Measurements from ENCODE around the gene MTF2. TPM values are rescaled to one million over a fixed set of nuclear protein-coding genes. Genes with fewer than 3 reads are reported as not detected.
A peak's percentile ranks its signal among the peaks of the same experiment; 100 is the strongest.

MTF2 gene
- total and polyA plus RNA-seq, 8 donors, result 6.5 to 16.2 (median 8.7) TPM

GRCh38 chr1:93076268-93076667 is 2.8 kb upstream of the MTF2 start:
- Histone ChIP-seq H3K36me3 (no peaks in the 10 kb centered on the region), H3K9me3 (no peaks in the 10 kb centered on the region), H3K27ac (no peak overlapping the region), H3K4me1 (peaks cover 3 to 13% (median 5%) of the 10 kb centered on the region in 3 donors), H3K27me3 (no peaks in the 10 kb centered on the region), H3K4me3 (no peak overlapping the region)
- FAIRE-seq (no peak), DNase-seq (no peak), ATAC-seq (no peak)
- intact Hi-C loops (cut with DNase I), result no loop called here
- TF ChIP-seq CTCF (IDR thresholded peaks at IDR 0.05), result no peak
- 74 to 86% methylated on average over 4 of the region's 4 CpGs for WGBS, 2 donors

- Histone ChIP-seq H3K9me3 (no peaks in the 10 kb centered on the region), H3K27me3 (no peaks in the 10 kb centered on the region), H3K36me3 (no peaks in the 10 kb centered on the region), H3K4me1 (peaks cover 3 to 15% (median 15%) of the 10 kb centered on the region in 3 donors), H3K27ac (peak overlapping the region in 2 of 4 donors; percentile 66 to 82), H3K4me3 (peak overlapping the region; percentile 58 to 81 (median 67))
- DNase-seq, result no peak
- intact Hi-C loops (cut with DNase I), result no loop called here
- no peak for FAIRE-seq
- no peak for TF ChIP-seq CTCF (IDR thresholded peaks at IDR 0.05)
- 8 to 14% methylated on average over 3 of the region's 3 CpGs for WGBS, 2 donors
- peak in 2 of 4 donors; percentile 1 to 5 for ATAC-seq
These were observed 880 bp upstream of the MTF2 start for GRCh38 chr1:93078203-93078602.

- peak overlapping the region; percentile 58 to 81 (median 67) for H3K4me3 ChIP-seq
- peak overlapping the region; percentile 36 to 89 (median 74) for H3K27ac ChIP-seq
- TF ChIP-seq CTCF (IDR thresholded peaks at IDR 0.05), result no peak
- no peak for DNase-seq
- peaks cover 3 to 15% (median 15%) of the 10 kb centered on the region in 3 donors for H3K4me1 ChIP-seq
- no peaks in the 10 kb centered on the region for H3K27me3 ChIP-seq
- 1 to 3% methylated on average over 7 of the region's 7 CpGs for WGBS, 2 donors
- H3K36me3 ChIP-seq, result no peaks in the 10 kb centered on the region
- intact Hi-C loops (cut with DNase I), result no loop called here
- FAIRE-seq, result no peak
- no peak for ATAC-seq
- H3K9me3 ChIP-seq, result no peaks in the 10 kb centered on the region
These were observed 471 bp upstream of the MTF2 start for GRCh38 chr1:93078638-93078985.

GRCh38 chr1:93079685-93080141 is 630 bp downstream of the MTF2 start:
- peak in 2 of 6 donors; percentile 4 to 26 for DNase-seq
- Histone ChIP-seq H3K4me3 (peak overlapping the region; percentile 58 to 81 (median 67)), H3K27me3 (no peaks in the 10 kb centered on the region), H3K9me3 (no peaks in the 10 kb centered on the region), H3K27ac (peak overlapping the region in 3 of 4 donors; percentile 66 to 89 (median 82)), H3K4me1 (peaks cover 3 to 15% (median 15%) of the 10 kb centered on the region in 3 donors), H3K36me3 (no peaks in the 10 kb centered on the region)
- TF ChIP-seq CTCF (IDR thresholded peaks at IDR 0.05), result no peak
- ATAC-seq, result peak in 3 of 4 donors; percentile 3 to 31 (median 24)
- WGBS, 2 donors, result 1% methylated on average over 13 of the region's 13 CpGs
- no peak for FAIRE-seq
- intact Hi-C loops (cut with DNase I), result no loop called here

GRCh38 chr1:93080179-93080823 is 1.2 kb downstream of the MTF2 start:
- WGBS, 2 donors, result 0% methylated on average over 5 of the region's 5 CpGs
- Histone ChIP-seq H3K4me1 (peaks cover 3 to 15% (median 15%) of the 10 kb centered on the region in 3 donors), H3K27me3 (no peaks in the 10 kb centered on the region), H3K36me3 (no peaks in the 10 kb centered on the region), H3K27ac (peak overlapping the region in 3 of 4 donors; percentile 8 to 89 (median 82)), H3K9me3 (no peaks in the 10 kb centered on the region), H3K4me3 (peak overlapping the region; percentile 58 to 81 (median 67))
- DNase-seq (no peak), ATAC-seq (peak; percentile 38 to 69 (median 57)), FAIRE-seq (no peak)
- TF ChIP-seq CTCF (IDR thresholded peaks at IDR 0.05), result peak in 2 of 4 donors; percentile 18 to 28
- intact Hi-C loops (cut with DNase I), result no loop called here
